ENCODE data around the gene ZNF573. TPM values are rescaled to one million over a fixed set of nuclear protein-coding genes. Genes with fewer than 3 reads are reported as not detected.
A peak's percentile ranks its signal among the peaks of the same experiment; 100 is the strongest.

Gene ZNF573
- total RNA-seq, 4 donors from 2014 or later = 0.75 to 29.3 (median 5.5) TPM

- Histone ChIP-seq H3K27me3 (no peaks in the 10 kb centered on the region), H3K27ac (no peak overlapping the region), H3K4me1 (peaks cover 0 to 5% (median 0%) of the 10 kb centered on the region in 4 donors), H3K9me3 (peaks cover 0 to 2% of the 10 kb centered on the region in 2 donors), H3K4me3 (no peak overlapping the region), H3K36me3 (peaks cover 0 to 5% (median 0%) of the 10 kb centered on the region in 4 donors)
- no peak for TF ChIP-seq POLR2A (IDR thresholded peaks at IDR 0.05)
- no peak for TF ChIP-seq EP300 (IDR thresholded peaks at IDR 0.05; ENCODE audit: low read depth)
- in situ Hi-C loops (cut with MboI; ENCODE audit: low pct_ligation_motif_present in 1 of 4, low pct_unique_long_range_greater_than_20kb in 1 of 4, low sequenced_read_pairs in 3 of 4) = no loop called here
- WGBS, 2 donors (ENCODE audit: low coverage in 1 of 2) = 82 to 90% methylated on average over 2 to 11 of the region's 11 CpGs
- no peak for DNase-seq
- intact Hi-C loops (cut with DNase I; ENCODE audit: low total_unique reads) = no loop called here
Observed at GRCh38 chr19:37692956-37693620, 86.3 kb downstream of the ZNF573 start.

DNA sequence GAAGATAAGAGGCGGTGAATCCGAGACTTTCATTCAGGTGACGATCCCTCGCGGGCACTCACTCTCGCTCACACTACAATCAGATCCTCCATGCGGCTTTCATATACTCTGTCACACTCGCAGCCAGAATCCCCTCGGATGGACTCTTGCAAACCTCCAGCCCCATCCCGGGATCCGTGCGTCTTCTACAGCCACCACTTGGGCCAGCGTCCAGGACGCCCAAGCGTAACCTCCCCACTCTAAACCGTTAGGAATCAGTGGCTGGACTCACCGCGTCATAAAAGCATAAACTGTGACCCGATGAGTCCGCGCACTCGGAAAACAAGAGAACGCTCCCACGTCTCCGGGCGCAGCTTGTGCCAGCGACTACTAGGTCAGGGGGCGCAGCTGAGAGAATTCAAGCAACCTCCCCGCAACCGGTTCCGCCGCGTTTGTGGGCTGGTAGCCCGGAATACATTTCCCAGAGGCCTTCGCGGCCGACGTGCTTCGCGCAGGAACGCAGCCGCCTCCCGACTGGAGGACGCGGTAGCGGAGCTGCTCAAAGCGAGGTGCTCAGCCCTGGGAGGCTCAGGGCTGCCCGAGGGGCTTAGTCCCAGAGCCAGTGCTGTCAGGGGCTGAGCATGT is 87.4 kb downstream of the ZNF573 start:
- Histone ChIP-seq H3K36me3 (peaks cover 0 to 5% (median 0%) of the 10 kb centered on the region in 4 donors), H3K4me1 (peaks cover 0 to 5% (median 0%) of the 10 kb centered on the region in 4 donors), H3K4me3 (peak overlapping the region; percentile 32 to 69 (median 46)), H3K27ac (peak overlapping the region; percentile 68 to 84 (median 77)), H3K9me3 (no peaks in the 10 kb centered on the region), H3K27me3 (no peaks in the 10 kb centered on the region)
- in situ Hi-C loops (cut with MboI; ENCODE audit: low pct_ligation_motif_present in 1 of 4, low pct_unique_long_range_greater_than_20kb in 1 of 4, low sequenced_read_pairs in 3 of 4) (no loop called here), intact Hi-C loops (cut with DNase I; ENCODE audit: low total_unique reads) (no loop called here)
- TF ChIP-seq POLR2AphosphoS5 (IDR thresholded peaks at IDR 0.05) (peak; percentile 48 to 68 (median 59)), EP300 (IDR thresholded peaks at IDR 0.05; ENCODE audit: low read depth) (no peak), POLR2A (IDR thresholded peaks at IDR 0.05) (peak; percentile 19)
- 0 to 2% methylated on average over 5 to 37 of the region's 48 CpGs for WGBS, 2 donors (ENCODE audit: low coverage in 1 of 2)
- peak; percentile 84 for DNase-seq

Small RNAs within 50 kb of the gene (small RNA-seq; reads per million reads assigned to genes)
- 0 reads per million in 4 donors for gene SELENOKP1

Other genes starting within 250 kb of the ZNF573 start
- gene ZNF571, start 184.8 kb downstream of the ZNF573 start, total RNA-seq = 1 to 10 TPM in 3 of 4 donors, not detected in 1; 1.1 to 4.8 (median 3.1) TPM
- gene ZNF540, start 184.7 kb downstream of the ZNF573 start, total RNA-seq = 1 to 10 TPM in 2 of 4 donors, under 1 TPM in 1, not detected in 1; 0.40 to 3.4 (median 3.3) TPM
- 10 to 100 TPM in 2 of 4 donors, 1 to 10 TPM in 2; 3.6 to 28.4 (median 10.9) TPM for gene ZFP30, start 124.1 kb downstream of the ZNF573 start, total RNA-seq
- gene ZNF607, start 59.8 kb downstream of the ZNF573 start, total RNA-seq = 1 to 10 TPM in 3 of 4 donors, under 1 TPM in 1; 0.37 to 6.5 (median 2.8) TPM
- not detected for gene WDR87, start 127.0 kb upstream of the ZNF573 start, total RNA-seq
- 100 to 1,000 TPM; 191 to 284 (median 231) TPM for gene SIPA1L3, start 127.6 kb upstream of the ZNF573 start, total RNA-seq

Data from transverse colon (tissue), 4 donors.